ENCODE measurements around the gene ZMYND10. TPM values are rescaled to one million over a fixed set of nuclear protein-coding genes. Genes with fewer than 3 reads are reported as not detected.

The ZMYND10 gene
- total and polyA plus RNA-seq, 9 of the 15 experiments (the other 6 are each of a cell fraction or from before 2014, with no cell fraction given), result 0.20 to 2.8 (median 0.70) TPM

GRCh38 chr3:50299929-50300680 is 45.4 kb downstream of the ZMYND10 start (continued):
- TF ChIP-seq, protein P1, sequence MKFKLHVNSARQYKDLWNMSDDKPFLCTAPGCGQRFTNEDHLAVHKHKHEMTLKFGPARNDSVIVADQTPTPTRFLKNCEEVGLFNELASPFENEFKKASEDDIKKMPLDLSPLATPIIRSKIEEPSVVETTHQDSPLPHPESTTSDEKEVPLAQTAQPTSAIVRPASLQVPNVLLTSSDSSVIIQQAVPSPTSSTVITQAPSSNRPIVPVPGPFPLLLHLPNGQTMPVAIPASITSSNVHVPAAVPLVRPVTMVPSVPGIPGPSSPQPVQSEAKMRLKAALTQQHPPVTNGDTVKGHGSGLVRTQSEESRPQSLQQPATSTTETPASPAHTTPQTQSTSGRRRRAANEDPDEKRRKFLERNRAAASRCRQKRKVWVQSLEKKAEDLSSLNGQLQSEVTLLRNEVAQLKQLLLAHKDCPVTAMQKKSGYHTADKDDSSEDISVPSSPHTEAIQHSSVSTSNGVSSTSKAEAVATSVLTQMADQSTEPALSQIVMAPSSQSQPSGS (CRISPR knock-in tag; IDR thresholded peaks at IDR 0.05), result no peak
- no peak for TF ChIP-seq ZNF77 (CRISPR knock-in tag; IDR thresholded peaks at IDR 0.05)

- H3K79me2 ChIP-seq (ENCODE audit: control insufficient read depth, insufficient read depth, low read length), result peaks cover 49% of the 10 kb centered on the region
- POLR2A ChIA-PET, result interaction anchor here (0.5 to 1.5 kb wide), 9 partner anchors 12 to 53 kb away, joined by 3 to 8 read pairs (median 3); partner anchors contain the start of gene TUSC2
- TF ChIP-seq RNF2 (IDR thresholded peaks at IDR 0.05), result 0 out of 2 replicates have a peak, but pooled peaks have one; percentile 22
- no peak for TF ChIP-seq ZBTB43 (CRISPR knock-in tag; IDR thresholded peaks at IDR 0.05)
- peak; percentile 75 for TF ChIP-seq JUND (IDR thresholded peaks at IDR 0.05; ENCODE audit: borderline replicate concordance, low read depth, low read length)
- peak; percentile 9; the same call in 1 of the 3 replicates for TF ChIP-seq JUND (tag; IDR thresholded peaks at IDR 0.05; ENCODE audit: borderline replicate concordance, low read depth, low read length)
- peak; percentile 5; the same call in 1 of the 2 replicates for TF ChIP-seq EP400 (IDR thresholded peaks at IDR 0.05)
- peak; percentile 71 for TF ChIP-seq ATF3 (IDR thresholded peaks at IDR 0.05)
- TF ChIP-seq ATF3 (CRISPR knock-in tag; conservative IDR thresholded peaks at IDR 0.05), result no peak
- TF ChIP-seq RBM14 (IDR thresholded peaks at IDR 0.05; ENCODE audit: borderline replicate concordance, insufficient read depth, low read depth, low read length), result no peak
- TF ChIP-seq SREBF1 (IDR thresholded peaks at IDR 0.05; ENCODE audit: borderline replicate concordance, low read depth, low read length), result 0 out of 2 replicates have a peak, but pooled peaks have one; percentile 59
- peak; percentile 32 for TF ChIP-seq TBP (optimal IDR thresholded peaks at IDR 0.05; ENCODE audit: low read depth, low read length)
- TF ChIP-seq PYGO2 (tag; IDR thresholded peaks at IDR 0.05), result no peak
Observed at GRCh38 chr3:50299638-50299928, 45.9 kb downstream of the ZMYND10 start.

More at GRCh38 chr3:50299638-50299928, 45.9 kb downstream of the ZMYND10 start:
- in situ Hi-C loops (cut with MboI) (no loop called here), intact Hi-C loops (cut with micrococcal nuclease) (loop anchor here (2.0 kb wide), 1 partner anchor 29 kb away; the partner anchor contains the start of gene TUSC2)
- Histone ChIP-seq H3K36me3 (ENCODE audit: control insufficient read depth, insufficient read depth, low read length) (peaks cover 19% of the 10 kb centered on the region; the same call in 2 of the 3 replicates), H3K9me3 (replicated peaks; ENCODE audit: control insufficient read depth, insufficient read depth, low read depth, low read length) (no peaks in the 10 kb centered on the region), H3K4me3 (peak overlapping the region; percentile 83), H2AFZ (ENCODE audit: low read depth, low read length) (peak overlapping the region; percentile 74), H3K4me2 (ENCODE audit: insufficient read depth, low read length) (peak overlapping the region; percentile 94), H3K9me1 (ENCODE audit: control insufficient read depth, insufficient read depth, low read length) (no peaks in the 10 kb centered on the region), H3K4me1 (replicated peaks in 1 of 2; ENCODE audit: control insufficient read depth in 2 of 2, insufficient read depth in 2 of 2, low read length in 2 of 2) (peaks cover 24 to 71% of the 10 kb centered on the region in 2 experiments; a peak in 4 of 5 replicates), H3K27ac (ENCODE audit: extremely low read depth, low read depth, low read length) (peak overlapping the region; percentile 99), H3K27me3 (ENCODE audit: control insufficient read depth in 2 of 2, insufficient read depth in 2 of 2, low read length in 2 of 2) (no peaks in the 10 kb centered on the region), H4K20me1 (replicated peaks; ENCODE audit: control insufficient read depth, insufficient read depth, low read length) (no peaks in the 10 kb centered on the region), H3K9ac (ENCODE audit: insufficient read depth in 1 of 2, low read depth in 2 of 2, low read length in 2 of 2) (peak overlapping the region; percentile 87 to 94; a peak in 3 of 4 replicates)
- FAIRE-seq (no peak), ATAC-seq (peak; percentile 86), DNase-seq (ENCODE audit: extremely low read depth in 1 of 4, low spot score in 3 of 4) (no peak)
- WGBS (ENCODE audit: insufficient coverage, low coverage, missing lambda C conversion rate), result 0% methylated on average over 6 of the region's 12 CpGs
- CTCF ChIA-PET (ENCODE audit: low intra/inter-chr PET ratio), result no interaction called here
- no TSS peak for BruUV-seq (replicated peaks)

Measured in K562 (cell line).